WERI-Rb-1 (cell line): ENCODE results near the gene SLC7A10.

Source experiments
- DNase-seq: peaks from one replicate; pipeline ENCODE4 v3.0.0-alpha.2; 2020
- H3K27ac ChIP-seq: fragments of 250-450 bp; sonication (Bioruptor Pico); 2 replicates; pipeline ENCODE4 v1.5.1; 2020; ENCODE audit warnings: mild to moderate bottlenecking, moderate library complexity
- H3K27me3 ChIP-seq: fragments of 250-450 bp; sonication (Bioruptor Pico); 2 replicates; pipeline ENCODE4 v1.5.1; 2021; ENCODE audit warnings: mild to moderate bottlenecking, low read depth, moderate library complexity; ENCODE audit not compliant: insufficient read depth, severe bottlenecking
- H3K36me3 ChIP-seq: fragments of 250-450 bp; sonication (Bioruptor Pico); 2 replicates; pipeline ENCODE4 v1.5.1; 2020; ENCODE audit warnings: mild to moderate bottlenecking, moderate library complexity
- H3K4me3 ChIP-seq: 2 replicates; pipeline ENCODE4 v1.5.1; 2011; ENCODE audit warnings: low read depth, mild to moderate bottlenecking, control low read depth, low read length
- H3K9me3 ChIP-seq: fragments of 250-450 bp; sonication (Bioruptor Pico); 2 replicates; pipeline ENCODE4 v1.5.1; 2021; ENCODE audit warnings: mild to moderate bottlenecking, moderate library complexity; ENCODE audit not compliant: severe bottlenecking
- TF ChIP-seq, protein P1 (sequence below): IDR thresholded peaks from 2 replicates; pipeline ENCODE4 v1.5.1; 2011; ENCODE audit warnings: low read depth, mild to moderate bottlenecking, control low read depth, inconsistent platforms, low read length

The SLC7A10 gene

GRCh38 chr19:33245948-33246708 lies 20.5 kb upstream of the SLC7A10 start:
- TF ChIP-seq, protein P1, sequence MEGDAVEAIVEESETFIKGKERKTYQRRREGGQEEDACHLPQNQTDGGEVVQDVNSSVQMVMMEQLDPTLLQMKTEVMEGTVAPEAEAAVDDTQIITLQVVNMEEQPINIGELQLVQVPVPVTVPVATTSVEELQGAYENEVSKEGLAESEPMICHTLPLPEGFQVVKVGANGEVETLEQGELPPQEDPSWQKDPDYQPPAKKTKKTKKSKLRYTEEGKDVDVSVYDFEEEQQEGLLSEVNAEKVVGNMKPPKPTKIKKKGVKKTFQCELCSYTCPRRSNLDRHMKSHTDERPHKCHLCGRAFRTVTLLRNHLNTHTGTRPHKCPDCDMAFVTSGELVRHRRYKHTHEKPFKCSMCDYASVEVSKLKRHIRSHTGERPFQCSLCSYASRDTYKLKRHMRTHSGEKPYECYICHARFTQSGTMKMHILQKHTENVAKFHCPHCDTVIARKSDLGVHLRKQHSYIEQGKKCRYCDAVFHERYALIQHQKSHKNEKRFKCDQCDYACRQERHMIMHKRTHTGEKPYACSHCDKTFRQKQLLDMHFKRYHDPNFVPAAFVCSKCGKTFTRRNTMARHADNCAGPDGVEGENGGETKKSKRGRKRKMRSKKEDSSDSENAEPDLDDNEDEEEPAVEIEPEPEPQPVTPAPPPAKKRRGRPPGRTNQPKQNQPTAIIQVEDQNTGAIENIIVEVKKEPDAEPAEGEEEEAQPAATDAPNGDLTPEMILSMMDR = peak; percentile 82

DNA sequence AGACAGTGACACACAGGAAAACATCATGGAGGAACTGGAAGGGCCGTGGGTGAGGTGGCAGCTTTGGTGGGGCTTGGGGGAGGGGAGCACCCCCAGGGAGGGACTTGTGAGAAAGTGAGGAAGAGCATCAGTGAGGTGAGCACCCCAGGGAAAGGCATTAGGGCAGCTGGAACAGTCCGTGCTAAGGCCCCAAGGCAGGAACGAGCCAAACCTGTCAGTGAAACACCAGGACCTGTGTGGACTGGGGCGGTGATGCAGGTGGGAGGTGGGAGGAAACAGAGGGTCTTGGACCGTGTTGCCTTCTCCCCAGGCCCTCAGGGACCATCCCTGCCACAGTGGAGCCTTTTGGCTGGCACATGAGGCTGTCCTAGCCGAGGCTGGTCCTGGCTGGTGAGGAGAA lies 17.3 kb upstream of the SLC7A10 start:
- Histone ChIP-seq H3K27me3 (no peaks in the 10 kb centered on the region), H3K27ac (no peak overlapping the region), H3K9me3 (peaks cover 8% of the 10 kb centered on the region), H3K4me3 (no peak overlapping the region), H3K36me3 (no peaks in the 10 kb centered on the region)
- TF ChIP-seq, protein P1 = no peak
- DNase-seq = no peak

More at GRCh38 chr19:33245948-33246708, 20.5 kb upstream of the SLC7A10 start:
- no peak for DNase-seq
- H3K36me3 ChIP-seq = no peaks in the 10 kb centered on the region
- no peak overlapping the region for H3K4me3 ChIP-seq
- no peak overlapping the region for H3K27ac ChIP-seq
- peaks cover 8% of the 10 kb centered on the region for H3K9me3 ChIP-seq
- H3K27me3 ChIP-seq = no peaks in the 10 kb centered on the region

- no peak overlapping the region for H3K4me3 ChIP-seq
- H3K9me3 ChIP-seq = peaks cover 8% of the 10 kb centered on the region
- H3K27ac ChIP-seq = no peak overlapping the region
- no peak for DNase-seq
- TF ChIP-seq, protein P1 = no peak
- no peaks in the 10 kb centered on the region for H3K36me3 ChIP-seq
- H3K27me3 ChIP-seq = no peaks in the 10 kb centered on the region
Observed at GRCh38 chr19:33242131-33242530, 16.5 kb upstream of the SLC7A10 start.

DNA sequence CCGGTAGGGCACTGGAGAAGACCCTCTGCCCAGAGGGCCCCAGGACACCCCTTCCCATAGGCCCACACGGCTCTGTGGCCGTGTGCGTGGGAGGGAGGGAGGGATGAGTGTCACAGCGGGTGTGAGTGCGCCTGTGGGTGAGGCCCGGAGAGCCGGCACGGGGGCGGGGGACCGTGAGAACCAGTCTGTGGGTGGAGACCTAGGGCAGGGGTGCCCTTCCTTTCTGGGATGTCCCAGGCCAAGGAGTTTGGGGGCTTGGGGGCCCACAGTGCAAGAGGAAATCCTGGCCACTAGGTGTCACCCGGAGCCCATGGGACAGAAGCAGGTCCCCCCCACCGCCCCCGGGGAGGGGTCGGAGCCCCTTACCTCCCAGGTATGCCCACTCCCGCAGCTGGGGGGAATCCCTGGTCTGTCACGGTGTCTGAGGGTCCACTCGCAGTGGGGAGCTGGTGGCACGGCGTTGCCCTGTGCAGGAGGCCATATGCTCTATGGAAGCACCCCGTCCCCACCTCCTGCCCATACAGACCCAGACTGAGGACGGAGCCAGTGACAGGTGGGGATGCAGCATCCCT lies 16.0 kb upstream of the SLC7A10 start:
- no peaks in the 10 kb centered on the region for H3K27me3 ChIP-seq
- no peak overlapping the region for H3K4me3 ChIP-seq
- no peaks in the 10 kb centered on the region for H3K36me3 ChIP-seq
- peak; percentile 49 for DNase-seq
- no peak overlapping the region for H3K27ac ChIP-seq
- peaks cover 8% of the 10 kb centered on the region for H3K9me3 ChIP-seq
- TF ChIP-seq, protein P1 = peak; percentile 75

DNA sequence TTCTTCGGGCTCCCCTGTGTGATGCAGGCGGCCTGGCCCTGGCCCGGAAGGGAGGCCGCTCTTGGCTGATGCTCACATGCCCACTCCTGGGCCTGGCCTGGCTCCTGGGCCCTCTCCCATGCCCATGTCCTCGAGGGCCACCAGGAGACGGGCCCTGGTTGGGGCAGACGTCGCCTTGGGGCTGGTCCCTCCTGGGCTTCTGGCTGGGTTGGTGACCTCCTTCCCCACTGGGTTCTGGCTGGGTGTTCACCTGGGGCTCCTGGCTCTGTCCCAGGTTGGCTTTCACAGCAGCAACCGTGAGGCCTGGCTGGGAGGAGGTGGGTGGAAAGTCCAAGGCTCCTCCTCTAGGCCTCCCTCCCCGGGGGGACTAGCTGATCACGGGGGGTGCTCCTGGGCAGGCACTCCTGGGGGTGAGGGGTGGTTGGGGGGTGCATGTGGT lies 15.5 kb upstream of the SLC7A10 start:
- TF ChIP-seq, protein P1 = no peak
- H3K4me3 ChIP-seq = no peak overlapping the region
- no peak for DNase-seq
- no peaks in the 10 kb centered on the region for H3K36me3 ChIP-seq
- H3K9me3 ChIP-seq = peaks cover 4% of the 10 kb centered on the region
- no peaks in the 10 kb centered on the region for H3K27me3 ChIP-seq
- no peak overlapping the region for H3K27ac ChIP-seq
